Activated CD8-positive, alpha-beta memory T cell treated with anti-CD3 and anti-CD28 coated beads, Interleukin-2, amount 50 U/mL, for 24 hours (primary cell): ENCODE data around the gene WDR76.

Source experiments
- DNase-seq: peaks from one replicate; pipeline ENCODE4 v3.0.0-alpha.2; 2020; ENCODE audit errors: extremely low read depth

Gene WDR76

GRCh38 chr15:43877371-43877770, 50.6 kb downstream of the WDR76 start:
- DNase-seq: no peak

- DNase-seq: no peak
These were observed 51.6 kb downstream of the WDR76 start for GRCh38 chr15:43878446-43878845.

GRCh38 chr15:43879386-43880355, 52.9 kb downstream of the WDR76 start:
- DNase-seq: no peak

- DNase-seq: no peak
These were observed 53.8 kb downstream of the WDR76 start for GRCh38 chr15:43880406-43881194.

- DNase-seq: no peak
These were observed 54.4 kb downstream of the WDR76 start for GRCh38 chr15:43881245-43881644.

GRCh38 chr15:43881944-43882343, 55.1 kb downstream of the WDR76 start:
- DNase-seq: no peak

- DNase-seq: no peak
These were observed 56.8 kb downstream of the WDR76 start for GRCh38 chr15:43883571-43883970.

GRCh38 chr15:43886558-43886957, 59.8 kb downstream of the WDR76 start:
- DNase-seq: no peak

GRCh38 chr15:43887901-43888300, 61.1 kb downstream of the WDR76 start:
- DNase-seq: no peak

GRCh38 chr15:43889042-43889441, 62.2 kb downstream of the WDR76 start:
- DNase-seq: no peak

- no peak for DNase-seq
These were observed 67.2 kb downstream of the WDR76 start for GRCh38 chr15:43893956-43894355.

GRCh38 chr15:43895586-43895985, 68.8 kb downstream of the WDR76 start:
- DNase-seq: no peak

GRCh38 chr15:43896543-43896942, 69.7 kb downstream of the WDR76 start:
- DNase-seq: no peak

GRCh38 chr15:43898891-43899290, 72.1 kb downstream of the WDR76 start:
- DNase-seq: no peak

GRCh38 chr15:43899928-43900327, 73.1 kb downstream of the WDR76 start:
- no peak for DNase-seq

- no peak for DNase-seq
These were observed 74.2 kb downstream of the WDR76 start for GRCh38 chr15:43900996-43901395.

GRCh38 chr15:43901495-43901894, 74.7 kb downstream of the WDR76 start:
- DNase-seq: no peak

- DNase-seq: peak; percentile 33
These were observed 77.1 kb downstream of the WDR76 start for GRCh38 chr15:43903864-43904290.

- no peak for DNase-seq
These were observed 79.0 kb downstream of the WDR76 start for GRCh38 chr15:43905755-43906154.

GRCh38 chr15:43908516-43909050, 81.8 kb downstream of the WDR76 start:
- no peak for DNase-seq

- DNase-seq: no peak
These were observed 84.5 kb downstream of the WDR76 start for GRCh38 chr15:43911235-43911781.

GRCh38 chr15:43912208-43912607, 85.4 kb downstream of the WDR76 start:
- no peak for DNase-seq
